NCI-H524 (cell line): ENCODE results near the gene FRRS1L.
"Not testable (repeated sequence)": the region's sequence is repeated elsewhere in the genome, so short reads cannot be mapped to it uniquely, and the experiment has no call there.

Experiments used
- DNase-seq, 2 experiments: peaks; one replicate each; lab custom pipeline; 2025; lab: John Stamatoyannopoulos, UW

The FRRS1L gene

GRCh38 chr9:109129470-109130197, 37.4 kb downstream of the FRRS1L start:
- DNase-seq = no peak

DNA sequence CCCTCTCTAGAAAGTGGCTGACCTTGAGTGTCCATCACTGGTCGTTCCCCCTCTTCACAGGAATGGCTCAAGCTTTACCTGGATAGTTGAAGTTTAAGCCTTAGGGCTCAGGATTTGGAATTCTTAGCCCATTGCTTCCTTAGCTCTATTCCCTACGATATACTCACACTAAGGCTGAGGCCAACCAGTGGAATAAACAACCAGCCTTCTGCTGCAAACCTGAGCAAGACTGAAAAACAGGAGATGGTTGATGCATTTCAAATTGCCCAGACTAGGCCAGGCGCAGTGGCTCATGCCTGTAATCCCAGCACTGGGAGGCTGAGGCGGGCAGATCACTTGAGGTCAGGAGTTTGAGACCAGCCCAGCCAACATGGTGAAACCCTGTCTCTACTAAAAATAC, 40.4 kb downstream of the FRRS1L start:
- not testable (repeated sequence) for DNase-seq

DNA sequence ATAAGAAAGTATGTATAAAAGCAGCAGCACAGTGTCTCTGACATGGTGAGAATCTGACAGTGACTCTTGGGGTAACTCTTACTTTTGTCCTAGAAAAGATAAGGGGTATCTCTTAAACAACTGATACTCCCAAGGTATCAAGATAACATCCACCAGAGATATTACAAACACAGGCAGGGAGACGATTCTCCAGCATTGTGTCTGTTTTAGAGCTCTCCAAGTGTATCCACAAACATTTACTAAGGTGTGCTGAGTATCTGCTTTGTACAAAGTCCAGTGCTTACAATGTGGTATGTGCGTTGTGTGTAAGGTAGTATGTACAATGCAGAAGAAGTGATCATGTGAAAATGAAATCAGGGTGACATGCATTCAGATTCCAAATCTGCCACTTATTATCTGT, 42.9 kb downstream of the FRRS1L start:
- no peak for DNase-seq

- DNase-seq = no peak
Observed at GRCh38 chr9:109122726-109123621, 44.1 kb downstream of the FRRS1L start.

- no peak for DNase-seq
Observed at GRCh38 chr9:109121232-109121796, 45.7 kb downstream of the FRRS1L start.

- DNase-seq = no peak
Observed at GRCh38 chr9:109120204-109120789, 46.8 kb downstream of the FRRS1L start.

- peak; percentile 100 for DNase-seq
Observed at GRCh38 chr9:109119439-109120203, 47.4 kb downstream of the FRRS1L start, which contains the start of gene TMEM245. Gene TMEM245 (minus strand): TSS chr9:109119947. CDS start chr9:109119913, 34 bp downstream.

GRCh38 chr9:109118808-109119438, 48.1 kb downstream of the FRRS1L start:
- DNase-seq = peak in 1 of 2 experiments; percentile 56

DNA sequence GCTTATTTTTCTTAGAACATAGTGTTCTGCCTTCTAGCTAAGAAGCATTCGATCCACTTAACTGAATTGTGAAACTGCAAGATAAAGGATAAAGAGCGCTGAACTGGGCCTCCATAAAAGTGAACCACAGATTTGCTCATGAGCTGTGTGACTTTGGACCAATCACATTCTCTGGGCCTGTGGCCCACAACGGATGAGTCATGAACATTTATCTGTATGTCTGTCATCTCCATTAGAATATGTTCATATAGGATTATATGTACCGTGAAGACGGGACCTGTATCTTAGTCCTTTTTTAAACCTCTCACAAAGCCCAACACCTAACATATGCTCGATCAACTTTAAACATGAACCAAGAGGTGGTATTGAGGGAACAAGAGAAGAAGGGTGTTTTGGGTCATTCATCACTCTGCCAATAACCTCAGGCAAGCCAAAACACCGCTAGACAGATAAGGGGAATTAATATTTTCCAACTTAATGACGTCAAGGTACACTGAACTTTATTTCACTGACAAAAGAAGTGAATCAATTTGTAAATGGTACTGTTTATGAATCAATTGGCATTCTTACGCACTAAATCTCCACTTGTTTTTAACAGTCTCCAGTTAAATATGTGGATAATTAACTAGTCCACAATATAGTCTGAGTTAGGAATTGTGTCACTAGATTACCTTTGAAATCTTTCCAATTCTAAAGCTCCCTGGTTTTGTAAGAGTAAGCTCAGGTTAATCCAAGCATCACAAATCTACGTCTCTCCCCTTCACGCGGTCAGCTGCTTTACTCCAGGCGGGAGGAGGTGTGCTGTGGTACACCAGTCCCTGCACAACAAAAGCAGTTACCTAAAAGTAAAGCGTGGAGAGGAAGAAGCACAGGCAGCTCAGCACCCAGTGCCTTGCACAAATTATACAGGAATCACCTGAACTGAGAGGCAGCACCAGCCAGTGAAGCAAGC, 48.9 kb downstream of the FRRS1L start:
- no peak for DNase-seq

GRCh38 chr9:109115931-109116526, 51.0 kb downstream of the FRRS1L start:
- no peak for DNase-seq

- DNase-seq = no peak
Observed at GRCh38 chr9:109114670-109115069, 52.4 kb downstream of the FRRS1L start.

GRCh38 chr9:109113892-109114609, 53.0 kb downstream of the FRRS1L start:
- no peak for DNase-seq

DNA sequence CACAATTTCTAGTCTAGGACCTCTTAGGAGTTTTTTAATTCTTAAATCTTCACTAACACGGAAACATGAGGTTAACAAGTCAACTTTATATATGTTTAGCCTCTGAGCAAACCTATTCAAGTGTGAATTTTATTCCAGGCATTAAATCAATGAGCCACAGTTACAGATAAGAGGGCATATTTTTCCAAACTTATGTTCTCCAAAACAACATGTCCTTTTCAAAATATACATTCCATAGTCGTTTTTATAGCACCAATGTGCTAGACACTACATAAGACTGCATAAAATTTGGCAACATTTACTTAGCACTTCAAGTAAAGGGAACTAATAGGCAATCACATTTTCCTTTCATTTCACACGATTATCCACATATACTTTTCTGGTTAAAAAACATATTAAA, 53.8 kb downstream of the FRRS1L start:
- DNase-seq = no peak

- no peak for DNase-seq
Observed at GRCh38 chr9:109110329-109111021, 56.6 kb downstream of the FRRS1L start.

DNA sequence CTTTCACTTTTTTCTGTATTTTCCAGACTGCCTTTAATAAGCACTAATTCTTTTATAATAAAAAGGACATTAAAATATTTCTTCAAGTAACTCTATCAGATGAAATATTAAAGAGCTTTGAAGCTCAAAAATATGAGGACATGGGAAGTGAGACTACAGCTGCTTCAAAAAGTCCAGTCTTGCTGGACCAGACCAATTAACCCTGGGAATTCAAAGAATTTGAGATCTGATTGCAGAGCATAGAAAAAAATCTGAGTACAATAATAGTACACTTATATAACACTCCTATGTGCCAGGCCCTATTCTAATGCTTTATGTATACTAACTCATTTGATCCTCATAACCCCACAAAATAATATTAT, 57.1 kb downstream of the FRRS1L start:
- no peak for DNase-seq

GRCh38 chr9:109108318-109108717, 58.7 kb downstream of the FRRS1L start:
- DNase-seq = no peak

DNA sequence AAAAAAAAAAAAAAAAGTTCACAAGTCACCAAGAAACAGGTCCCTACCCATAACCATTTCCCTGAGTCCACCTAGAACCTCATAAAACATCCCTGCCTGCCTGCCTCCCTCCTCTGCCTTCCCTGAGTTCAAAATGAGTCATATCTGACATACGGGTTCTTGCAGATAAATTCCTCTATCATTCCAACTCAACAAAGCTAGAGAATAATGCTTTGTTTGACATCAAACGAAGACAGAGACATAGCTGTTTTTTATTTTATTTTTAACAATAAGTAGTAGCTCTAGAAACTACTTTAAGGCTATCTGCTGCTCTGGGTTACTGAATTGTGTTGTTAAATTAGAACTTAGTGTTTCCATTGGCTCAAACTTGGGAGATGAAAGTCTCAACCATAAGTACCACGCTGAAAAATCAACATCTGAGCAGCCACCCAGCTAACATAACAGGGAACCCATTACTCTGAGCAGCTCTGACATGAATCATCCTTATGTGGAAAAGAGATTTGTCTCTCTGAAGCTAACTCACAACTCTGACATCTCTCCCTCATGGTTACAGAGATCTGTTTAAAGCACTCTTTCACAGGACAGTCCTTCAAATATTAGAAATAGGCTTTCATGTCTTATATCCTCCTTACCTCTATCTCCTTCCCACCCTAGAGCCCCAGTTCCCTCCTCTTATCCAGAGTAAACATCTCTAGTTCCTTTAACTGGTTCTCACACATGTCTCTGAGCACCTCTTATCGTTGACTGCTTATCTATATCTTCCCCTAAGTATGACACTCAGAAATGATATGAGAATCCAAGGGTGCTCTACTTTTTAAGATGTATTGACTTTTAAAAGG, 59.4 kb downstream of the FRRS1L start:
- no peak for DNase-seq
